Activated CD4-positive, alpha-beta T cell treated with anti-CD3 and anti-CD28 coated beads, Interleukin-2, amount 10 ng/mL, durations not matched to agents 24 days and 14 days (primary cell): Measurements from ENCODE around the gene INO80E. TPM values are rescaled to one million over a fixed set of nuclear protein-coding genes. Genes with fewer than 3 reads are reported as not detected.
A peak's percentile ranks its signal among the peaks of the same experiment; 100 is the strongest.
"Not testable (repeated sequence)": the region's sequence is repeated elsewhere in the genome, so short reads cannot be mapped to it uniquely, and the experiment has no call there.

Experiments
- DNase-seq: peaks from one replicate; pipeline ENCODE4 v3.0.0; 2022
- H3K27ac Mint-ChIP-seq: one replicate; pipeline ENCODE4 v1.8.0; 2022; ENCODE audit warnings: mild to moderate bottlenecking, mixed read lengths
- H3K27me3 Mint-ChIP-seq: one replicate; pipeline ENCODE4 v1.8.0; 2022; ENCODE audit warnings: mixed read lengths
- H3K36me3 Mint-ChIP-seq: one replicate; pipeline ENCODE4 v1.8.0; 2022; ENCODE audit warnings: low read depth, mild to moderate bottlenecking, mixed read lengths
- H3K4me1 Mint-ChIP-seq: one replicate; pipeline ENCODE4 v1.8.0; 2021; ENCODE audit warnings: mixed read lengths
- H3K4me3 Mint-ChIP-seq: one replicate; pipeline ENCODE4 v1.8.0; 2022; ENCODE audit warnings: mild to moderate bottlenecking, moderate library complexity, mixed read lengths
- H3K9me3 Mint-ChIP-seq: one replicate; pipeline ENCODE4 v1.8.0; 2021; ENCODE audit warnings: mixed read lengths
- intact Hi-C: fragments of 100-400 bp; cut with micrococcal nuclease; formaldehyde crosslinking; loops from one replicate; pipeline ENCODE4 v1.15.1; 2023
- total RNA-seq: library from RNA; stranded (reverse); gene quantifications from 2 replicates; pipeline ENCODE4 v1.2.3, GENCODE V29; 2022

INO80E gene
- total RNA-seq, 1 donor from 2014 or later, result 133 TPM

GRCh38 chr16:30004424-30004776 is 8.4 kb downstream of the INO80E start:
- intact Hi-C loops, result no loop called here
- no peak overlapping the region for H3K4me3 Mint-ChIP-seq

DNA sequence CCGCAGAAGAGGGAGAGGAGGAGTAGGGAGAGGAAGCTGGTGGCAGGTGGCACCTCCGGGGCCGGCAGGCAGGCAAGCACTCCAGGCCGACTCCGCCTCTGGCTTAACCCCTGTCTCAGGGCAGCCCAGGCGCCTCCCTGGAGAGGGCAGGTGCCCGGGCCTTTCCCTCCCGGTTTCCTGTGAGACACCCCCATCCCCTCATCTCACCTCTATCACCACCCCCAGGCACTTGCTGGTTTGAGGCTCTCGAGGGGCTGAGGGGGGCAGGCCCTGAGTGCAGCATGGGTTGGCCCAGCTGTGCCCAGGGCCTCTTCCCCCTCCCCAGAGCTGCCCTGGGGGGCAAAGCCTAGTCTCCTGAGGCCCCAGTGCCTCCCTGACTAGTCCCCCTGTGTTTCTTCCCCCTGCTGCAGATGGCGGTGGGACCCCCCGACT is 8.8 kb downstream of the INO80E start:
- Mint-ChIP-seq H3K36me3 (peaks cover 21% of the 10 kb centered on the region), H3K27ac (no peak overlapping the region), H3K27me3 (peaks cover 8% of the 10 kb centered on the region), H3K4me1 (peaks cover 5% of the 10 kb centered on the region), H3K9me3 (no peaks in the 10 kb centered on the region), H3K4me3 (no peak overlapping the region)
- DNase-seq, result peak; percentile 60
- intact Hi-C loops, result no loop called here

More at GRCh38 chr16:30004424-30004776, 8.4 kb downstream of the INO80E start:
- Mint-ChIP-seq H3K36me3 (peaks cover 25% of the 10 kb centered on the region), H3K27me3 (peaks cover 5% of the 10 kb centered on the region), H3K9me3 (no peaks in the 10 kb centered on the region), H3K27ac (no peak overlapping the region), H3K4me1 (peaks cover 6% of the 10 kb centered on the region)
- DNase-seq, result no peak

GRCh38 chr16:30005341-30006094 is 9.5 kb downstream of the INO80E start:
- peaks cover 17% of the 10 kb centered on the region for H3K36me3 Mint-ChIP-seq
- H3K4me3 Mint-ChIP-seq, result no peak overlapping the region
- H3K4me1 Mint-ChIP-seq, result peaks cover 7% of the 10 kb centered on the region
- DNase-seq, result peak; percentile 81
- intact Hi-C loops, result no loop called here
- no peak overlapping the region for H3K27ac Mint-ChIP-seq
- peaks cover 13% of the 10 kb centered on the region for H3K27me3 Mint-ChIP-seq
- H3K9me3 Mint-ChIP-seq, result no peaks in the 10 kb centered on the region

GRCh38 chr16:30006095-30006473 is 10.0 kb downstream of the INO80E start:
- intact Hi-C loops, result no loop called here
- H3K9me3 Mint-ChIP-seq, result no peaks in the 10 kb centered on the region
- no peak for DNase-seq
- H3K27ac Mint-ChIP-seq, result no peak overlapping the region
- peaks cover 7% of the 10 kb centered on the region for H3K4me1 Mint-ChIP-seq
- H3K36me3 Mint-ChIP-seq, result peaks cover 16% of the 10 kb centered on the region
- peaks cover 15% of the 10 kb centered on the region for H3K27me3 Mint-ChIP-seq
- no peak overlapping the region for H3K4me3 Mint-ChIP-seq

DNA sequence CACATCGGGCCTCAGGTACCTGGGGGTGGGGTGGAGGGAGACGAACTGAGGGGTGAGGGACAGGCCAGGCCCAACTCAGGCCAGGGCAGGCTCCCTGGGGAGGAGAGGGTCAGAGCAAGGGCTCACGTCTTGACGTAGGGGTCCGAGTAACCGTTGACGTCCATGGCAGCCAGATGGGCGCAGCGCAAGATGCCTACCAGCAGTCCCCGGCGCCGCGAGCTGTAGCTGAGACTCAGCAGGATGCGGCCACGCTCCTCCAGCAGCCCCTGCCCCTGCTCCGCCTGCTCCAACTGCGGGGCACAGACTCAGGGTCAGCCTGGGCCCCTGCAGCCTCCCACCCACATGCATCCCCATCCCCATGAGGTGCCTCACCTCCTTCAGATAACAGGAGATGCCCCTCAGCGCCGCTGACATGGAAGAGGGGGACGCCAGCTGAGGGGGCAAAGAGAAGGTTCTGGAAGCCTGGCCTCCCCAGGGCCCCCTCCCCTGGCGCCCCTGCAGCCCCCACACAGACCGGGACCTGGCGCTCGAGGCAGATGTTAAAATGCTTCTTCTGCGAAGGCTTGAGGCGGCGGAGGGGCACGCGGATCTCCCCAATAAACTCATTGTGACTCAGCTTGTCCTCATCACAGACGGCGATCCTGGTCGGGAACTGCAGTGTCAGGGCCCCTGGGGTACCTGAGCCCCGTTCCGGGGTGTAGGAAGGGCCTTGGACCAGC is 10.8 kb downstream of the INO80E start:
- Mint-ChIP-seq H3K27me3 (peaks cover 18% of the 10 kb centered on the region), H3K36me3 (peaks cover 13% of the 10 kb centered on the region), H3K9me3 (no peaks in the 10 kb centered on the region), H3K4me1 (peaks cover 7% of the 10 kb centered on the region), H3K4me3 (no peak overlapping the region), H3K27ac (no peak overlapping the region)
- intact Hi-C loops, result no loop called here
- no peak for DNase-seq

GRCh38 chr16:30007378-30007895 is 11.4 kb downstream of the INO80E start:
- Mint-ChIP-seq H3K4me1 (peaks cover 9% of the 10 kb centered on the region), H3K4me3 (no peak overlapping the region), H3K27ac (no peak overlapping the region), H3K9me3 (no peaks in the 10 kb centered on the region), H3K36me3 (peaks cover 8% of the 10 kb centered on the region), H3K27me3 (peaks cover 24% of the 10 kb centered on the region)
- DNase-seq, result no peak
- intact Hi-C loops, result no loop called here

GRCh38 chr16:30009085-30009862 is 13.2 kb downstream of the INO80E start:
- H3K9me3 Mint-ChIP-seq, result no peaks in the 10 kb centered on the region
- DNase-seq, result no peak
- peaks cover 31% of the 10 kb centered on the region for H3K27me3 Mint-ChIP-seq
- intact Hi-C loops, result no loop called here
- H3K4me3 Mint-ChIP-seq, result peak overlapping the region; percentile 24
- H3K36me3 Mint-ChIP-seq, result no peaks in the 10 kb centered on the region
- H3K27ac Mint-ChIP-seq, result no peak overlapping the region
- H3K4me1 Mint-ChIP-seq, result peaks cover 6% of the 10 kb centered on the region

DNA sequence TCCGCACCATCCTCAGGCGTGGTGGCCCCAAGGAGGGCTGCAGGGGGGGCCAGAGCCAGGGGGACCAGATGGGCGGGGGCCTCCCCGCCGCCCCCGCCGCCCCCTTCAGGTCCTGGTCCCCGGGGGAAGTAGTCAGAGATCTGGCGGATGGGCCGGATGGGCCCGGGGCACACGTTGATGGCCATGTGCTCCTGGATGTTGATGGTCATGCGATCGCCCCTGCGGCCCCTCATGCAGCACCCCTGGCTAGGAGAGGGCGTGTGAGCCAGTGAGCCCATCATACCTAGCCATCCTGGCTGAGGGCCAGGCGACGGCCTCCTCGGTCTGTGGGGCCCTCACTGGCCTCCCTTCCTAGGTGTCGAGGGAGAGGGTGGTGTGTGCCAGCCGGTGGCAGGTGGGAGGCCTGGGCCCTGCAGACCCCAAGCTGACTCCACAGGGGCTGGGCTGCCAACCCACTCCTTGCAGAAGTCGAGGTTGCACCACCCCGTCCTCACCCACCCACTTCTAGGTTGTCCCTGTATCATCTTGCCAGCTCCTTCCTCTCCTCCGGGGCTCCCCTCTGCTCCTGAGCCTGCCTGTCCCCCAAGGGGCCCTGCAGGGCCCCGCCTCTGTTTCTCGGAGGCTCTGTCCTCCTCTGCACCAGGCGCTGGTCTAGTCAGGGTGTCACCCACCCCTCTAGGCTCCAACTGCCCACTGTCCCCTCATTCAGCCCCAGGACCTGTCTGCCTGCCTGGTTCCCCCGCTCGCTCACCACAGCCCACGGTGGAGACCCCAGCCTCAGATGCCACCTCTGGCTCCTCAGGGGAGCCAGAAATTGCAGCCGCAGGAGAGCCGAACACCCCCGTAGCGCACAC is 14.2 kb downstream of the INO80E start:
- Mint-ChIP-seq H3K4me1 (peaks cover 6% of the 10 kb centered on the region), H3K27me3 (peaks cover 31% of the 10 kb centered on the region), H3K4me3 (peak overlapping the region; percentile 78), H3K36me3 (no peaks in the 10 kb centered on the region), H3K27ac (peak overlapping the region; percentile 37), H3K9me3 (no peaks in the 10 kb centered on the region)
- intact Hi-C loops, result no loop called here
- DNase-seq, result no peak

GRCh38 chr16:30010844-30011713 is 15.0 kb downstream of the INO80E start, which contains the start of gene DOC2A:
TSS of gene DOC2A (minus strand) at chr16:30011027. CDS start at chr16:30010222, 805 bp downstream.
- peak within 1 kb of the TSS; percentile 37 for H3K27ac Mint-ChIP-seq
- H3K4me1 Mint-ChIP-seq, result peaks cover 6% of the 10 kb centered on the region
- H3K9me3 Mint-ChIP-seq, result no peaks in the 10 kb centered on the region
- intact Hi-C loops, result no loop called here
- DNase-seq, result peak; percentile 81
- H3K4me3 Mint-ChIP-seq, result peak within 1 kb of the TSS; percentile 80
- peaks cover 33% of the 10 kb centered on the region for H3K27me3 Mint-ChIP-seq
- H3K36me3 Mint-ChIP-seq, result no peaks in the 10 kb centered on the region

GRCh38 chr16:30011714-30012504 is 15.9 kb downstream of the INO80E start:
- H3K9me3 Mint-ChIP-seq, result no peaks in the 10 kb centered on the region
- peaks cover 6% of the 10 kb centered on the region for H3K4me1 Mint-ChIP-seq
- H3K27ac Mint-ChIP-seq, result peak overlapping the region; percentile 9
- peaks cover 35% of the 10 kb centered on the region for H3K27me3 Mint-ChIP-seq
- H3K4me3 Mint-ChIP-seq, result peak overlapping the region; percentile 80
- intact Hi-C loops, result no loop called here
- H3K36me3 Mint-ChIP-seq, result no peaks in the 10 kb centered on the region
- DNase-seq, result no peak

- DNase-seq, H3K36me3 Mint-ChIP-seq, H3K27ac Mint-ChIP-seq, H3K9me3 Mint-ChIP-seq, H3K4me3 Mint-ChIP-seq, H3K4me1 Mint-ChIP-seq, intact Hi-C loops: not testable (repeated sequence)
- peaks cover 38% of the 10 kb centered on the region for H3K27me3 Mint-ChIP-seq
Measured at GRCh38 chr16:30012598-30012997, 16.6 kb downstream of the INO80E start.

DNA sequence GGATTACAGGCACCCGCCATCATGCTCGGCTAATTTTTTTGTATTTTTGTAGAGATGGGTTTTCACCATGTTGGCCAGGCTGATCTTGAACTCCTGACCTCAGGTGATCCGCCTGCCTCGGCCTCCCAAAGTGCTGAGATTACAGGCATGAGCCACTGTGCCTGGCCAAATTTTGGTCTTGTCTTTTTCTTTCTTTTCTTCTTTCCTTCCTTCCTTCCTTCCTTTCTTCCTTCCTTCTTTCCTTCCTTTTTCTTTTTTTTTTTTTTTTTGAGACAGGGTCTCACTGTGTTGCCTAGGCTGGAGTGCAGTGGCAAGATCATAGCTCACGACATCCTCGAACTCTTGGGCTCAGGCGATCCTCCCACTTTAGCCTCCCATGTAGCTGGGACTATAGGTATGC is 19.4 kb downstream of the INO80E start:
- H3K4me1 Mint-ChIP-seq, H3K9me3 Mint-ChIP-seq, H3K4me3 Mint-ChIP-seq, intact Hi-C loops, DNase-seq, H3K27ac Mint-ChIP-seq, H3K36me3 Mint-ChIP-seq: not testable (repeated sequence)
- H3K27me3 Mint-ChIP-seq, result peaks cover 33% of the 10 kb centered on the region
